ENCODE measurements around the gene ANXA8.
"Not testable (repeated sequence)": the region's sequence is repeated elsewhere in the genome, so short reads cannot be mapped to it uniquely, and the experiment has no call there.

DNA sequence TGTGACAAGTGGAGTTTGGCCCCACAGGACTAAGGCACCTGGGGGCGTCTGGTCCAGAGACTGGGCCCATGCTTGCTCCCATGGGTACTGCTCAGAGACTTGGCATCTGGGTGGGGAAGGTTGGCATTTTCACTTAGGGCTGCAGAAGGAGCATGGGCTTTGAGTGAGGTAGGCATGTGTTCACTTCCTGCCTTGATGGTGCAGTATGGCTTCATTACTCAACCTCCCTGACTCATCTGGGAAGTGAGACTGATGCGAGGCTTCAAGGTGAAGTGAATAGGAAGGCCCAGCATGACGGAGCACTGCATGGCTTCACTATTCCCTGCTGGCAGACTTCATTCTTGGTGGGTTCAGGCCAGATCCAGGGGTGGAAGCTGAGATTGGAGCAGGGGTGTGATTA is 11.3 kb downstream of the ANXA8 start:
- TF ChIP-seq, protein P1, sequence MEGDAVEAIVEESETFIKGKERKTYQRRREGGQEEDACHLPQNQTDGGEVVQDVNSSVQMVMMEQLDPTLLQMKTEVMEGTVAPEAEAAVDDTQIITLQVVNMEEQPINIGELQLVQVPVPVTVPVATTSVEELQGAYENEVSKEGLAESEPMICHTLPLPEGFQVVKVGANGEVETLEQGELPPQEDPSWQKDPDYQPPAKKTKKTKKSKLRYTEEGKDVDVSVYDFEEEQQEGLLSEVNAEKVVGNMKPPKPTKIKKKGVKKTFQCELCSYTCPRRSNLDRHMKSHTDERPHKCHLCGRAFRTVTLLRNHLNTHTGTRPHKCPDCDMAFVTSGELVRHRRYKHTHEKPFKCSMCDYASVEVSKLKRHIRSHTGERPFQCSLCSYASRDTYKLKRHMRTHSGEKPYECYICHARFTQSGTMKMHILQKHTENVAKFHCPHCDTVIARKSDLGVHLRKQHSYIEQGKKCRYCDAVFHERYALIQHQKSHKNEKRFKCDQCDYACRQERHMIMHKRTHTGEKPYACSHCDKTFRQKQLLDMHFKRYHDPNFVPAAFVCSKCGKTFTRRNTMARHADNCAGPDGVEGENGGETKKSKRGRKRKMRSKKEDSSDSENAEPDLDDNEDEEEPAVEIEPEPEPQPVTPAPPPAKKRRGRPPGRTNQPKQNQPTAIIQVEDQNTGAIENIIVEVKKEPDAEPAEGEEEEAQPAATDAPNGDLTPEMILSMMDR (conservative IDR thresholded peaks at IDR 0.05; ENCODE audit: low read depth, low read length): not testable (repeated sequence)
- not testable (repeated sequence) for TF ChIP-seq EZH2 (IDR thresholded peaks at IDR 0.05; ENCODE audit: borderline replicate concordance, low read depth, low read length, poor library complexity, severe bottlenecking)
